ENCODE measurements around the gene FZD7.
A peak's percentile ranks its signal among the peaks of the same experiment; 100 is the strongest.

Gene FZD7

DNA sequence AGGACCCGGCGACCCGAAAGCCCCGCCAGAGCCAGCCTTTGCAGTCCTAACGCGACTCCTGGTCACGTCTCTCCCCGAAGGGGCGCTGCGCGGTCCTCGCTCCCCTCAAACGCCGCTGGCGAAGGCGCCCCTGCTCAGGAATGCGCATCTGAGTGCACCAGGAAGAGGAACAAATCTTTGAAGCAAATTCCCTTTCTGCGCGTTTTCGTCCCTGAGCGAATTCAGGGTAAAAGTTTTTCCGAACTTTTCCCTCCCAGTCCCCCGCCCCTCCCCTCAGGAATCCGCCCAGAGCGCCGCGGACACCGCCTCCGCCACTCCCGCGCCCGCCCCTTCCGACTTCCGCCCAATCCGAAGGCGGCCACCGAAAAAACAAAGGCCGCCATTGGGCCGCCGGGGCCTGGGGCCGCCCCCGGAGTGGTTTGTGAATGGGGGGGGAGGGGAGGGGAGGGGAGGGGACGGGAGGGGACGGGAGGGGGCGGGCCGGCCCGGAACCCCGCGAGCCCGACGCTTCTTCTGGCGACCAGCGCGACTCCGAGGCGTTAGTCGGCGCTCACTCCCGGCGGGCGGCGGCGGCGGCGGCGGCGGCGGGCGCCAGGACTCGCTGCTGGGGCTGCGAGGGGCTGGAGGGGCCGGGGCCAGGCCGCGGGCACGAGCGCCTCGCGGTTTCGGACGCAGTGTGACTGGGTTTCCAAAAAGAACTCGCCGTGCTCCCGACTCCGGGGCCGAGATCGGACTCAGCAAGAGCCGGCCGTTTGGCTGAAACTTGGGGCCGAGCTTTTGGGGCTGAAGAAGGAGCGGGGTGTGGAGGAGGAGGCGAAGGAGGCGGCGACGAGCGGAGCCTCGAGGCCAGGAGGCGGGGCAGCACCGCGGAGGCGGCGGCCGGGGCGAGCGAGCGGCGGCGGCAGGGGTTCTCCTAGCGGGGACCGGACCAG is at the start of gene FZD7:
TSS of gene FZD7 (plus strand) at position 539 of the 932 bp plus-strand sequence. CDS start 793 bp downstream, outside the sequence.
- TF ChIP-seq CTCF (IDR thresholded peaks at IDR 0.05; ENCODE audit: low read depth, low read length), result peak; percentile 14
- peak within 1 kb of the TSS; percentile 57 to 62 for H3K4me3 ChIP-seq (replicated peaks in 1 of 2; ENCODE audit: low read depth in 2 of 2, low read length in 2 of 2)
- peak; percentile 85 to 93 for DNase-seq (ENCODE audit: low read depth in 2 of 2)

- no peak for TF ChIP-seq CTCF (IDR thresholded peaks at IDR 0.05; ENCODE audit: low read depth, low read length)
- no peak for DNase-seq (ENCODE audit: low read depth in 2 of 2)
- H3K4me3 ChIP-seq (replicated peaks in 1 of 2; ENCODE audit: low read depth in 2 of 2, low read length in 2 of 2), result no peak overlapping the region
Observed at GRCh38 chr2:201984333-201984732, 49.3 kb upstream of the FZD7 start.

GRCh38 chr2:201984800-201985525 is 48.7 kb upstream of the FZD7 start:
- TF ChIP-seq CTCF (IDR thresholded peaks at IDR 0.05; ENCODE audit: low read depth, low read length), result no peak
- no peak overlapping the region for H3K4me3 ChIP-seq (replicated peaks in 1 of 2; ENCODE audit: low read depth in 2 of 2, low read length in 2 of 2)
- DNase-seq (ENCODE audit: low read depth in 2 of 2), result no peak

DNA sequence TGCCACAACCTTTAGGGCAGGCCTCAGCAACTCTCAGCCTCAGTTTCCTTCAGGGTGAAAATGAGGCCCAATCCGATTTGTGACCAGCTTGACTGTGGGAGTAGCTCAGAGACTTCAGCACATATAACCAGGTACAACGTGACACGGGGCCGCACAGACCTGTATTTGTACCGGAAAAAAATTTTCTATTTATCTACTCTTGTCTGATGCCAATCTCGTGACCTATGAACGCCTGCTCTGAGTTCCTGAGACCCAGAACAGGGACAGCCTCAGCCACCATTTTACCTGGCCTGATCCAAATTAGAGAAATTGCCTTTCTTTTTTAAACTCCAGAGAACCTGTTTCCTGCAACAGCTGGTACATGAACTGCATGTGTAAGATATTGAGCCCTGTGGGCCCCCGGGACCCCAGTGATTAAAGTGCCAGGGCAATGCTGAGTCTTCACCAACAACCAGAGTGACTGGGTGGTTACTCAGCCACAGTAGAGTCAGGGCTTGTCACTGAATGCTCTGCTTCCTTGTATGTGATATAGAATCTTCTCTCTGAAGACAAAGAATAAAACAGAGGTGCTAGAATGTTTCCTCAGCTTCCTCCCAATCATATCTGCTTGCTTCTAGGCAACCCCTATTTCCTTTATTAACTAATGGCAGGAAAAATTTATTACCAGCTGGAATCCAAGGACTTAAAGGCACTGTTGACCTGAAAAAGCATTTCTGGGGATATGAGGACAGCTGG is 47.8 kb upstream of the FZD7 start:
- H3K4me3 ChIP-seq (replicated peaks in 1 of 2; ENCODE audit: low read depth in 2 of 2, low read length in 2 of 2), result no peak overlapping the region
- DNase-seq (ENCODE audit: low read depth in 2 of 2), result no peak
- no peak for TF ChIP-seq CTCF (IDR thresholded peaks at IDR 0.05; ENCODE audit: low read depth, low read length)

GRCh38 chr2:201986463-201986735 is 47.3 kb upstream of the FZD7 start:
- TF ChIP-seq CTCF (IDR thresholded peaks at IDR 0.05; ENCODE audit: low read depth, low read length), result no peak
- no peak for DNase-seq (ENCODE audit: low read depth in 2 of 2)
- no peak overlapping the region for H3K4me3 ChIP-seq (replicated peaks in 1 of 2; ENCODE audit: low read depth in 2 of 2, low read length in 2 of 2)

- no peak for DNase-seq (ENCODE audit: low read depth in 2 of 2)
- H3K4me3 ChIP-seq (replicated peaks in 1 of 2; ENCODE audit: low read depth in 2 of 2, low read length in 2 of 2), result no peak overlapping the region
- no peak for TF ChIP-seq CTCF (IDR thresholded peaks at IDR 0.05; ENCODE audit: low read depth, low read length)
Observed at GRCh38 chr2:201987426-201987825, 46.2 kb upstream of the FZD7 start.
